ENCODE data around the gene UCHL5.

Gene UCHL5

GRCh38 chr1:193060938-193061337, 1.8 kb upstream of the UCHL5 start:
- TF ChIP-seq REST (IDR thresholded peaks at IDR 0.05; ENCODE audit: insufficient read depth in 1 of 2, low read depth in 2 of 2, low read length in 2 of 2) (no peak), FOXP2 (optimal IDR thresholded peaks at IDR 0.05; ENCODE audit: borderline replicate concordance, extremely low read depth, extremely low read length, insufficient read depth) (no peak), POLR2AphosphoS5 (IDR thresholded peaks at IDR 0.05; ENCODE audit: low read depth, low read length) (no peak), SIN3A (IDR thresholded peaks at IDR 0.05; ENCODE audit: borderline replicate concordance, insufficient read depth, low read length) (no peak), TAF1 (IDR thresholded peaks at IDR 0.05; ENCODE audit: borderline replicate concordance, insufficient read depth, low read length) (no peak)

- TF ChIP-seq POLR2AphosphoS5 (IDR thresholded peaks at IDR 0.05; ENCODE audit: low read depth, low read length), result no peak
- no peak for TF ChIP-seq REST (IDR thresholded peaks at IDR 0.05; ENCODE audit: insufficient read depth in 1 of 2, low read depth in 2 of 2, low read length in 2 of 2)
- TF ChIP-seq SIN3A (IDR thresholded peaks at IDR 0.05; ENCODE audit: borderline replicate concordance, insufficient read depth, low read length), result no peak
Measured at GRCh38 chr1:193060406-193060805, 1.2 kb upstream of the UCHL5 start.

- TF ChIP-seq TAF1 (IDR thresholded peaks at IDR 0.05; ENCODE audit: borderline replicate concordance, insufficient read depth, low read length) (0 out of 2 replicates have a peak, but pooled peaks have one; percentile 45), REST (IDR thresholded peaks at IDR 0.05; ENCODE audit: insufficient read depth in 1 of 2, low read depth in 2 of 2, low read length in 2 of 2) (no peak)
Measured at GRCh38 chr1:193060115-193060403, 899 bp upstream of the UCHL5 start.

GRCh38 chr1:193058529-193059281, 455 bp downstream of the UCHL5 start:
- peak; percentile 57 for TF ChIP-seq POLR2AphosphoS5 (IDR thresholded peaks at IDR 0.05; ENCODE audit: low read depth, low read length)
- no peak for TF ChIP-seq FOXP2 (optimal IDR thresholded peaks at IDR 0.05; ENCODE audit: borderline replicate concordance, extremely low read depth, extremely low read length, insufficient read depth)
- TF ChIP-seq REST (IDR thresholded peaks at IDR 0.05; ENCODE audit: insufficient read depth in 1 of 2, low read depth in 2 of 2, low read length in 2 of 2), result peak in 1 of 2 experiments; percentile 32; a peak in 1 of 4 replicates
- TF ChIP-seq TAF1 (IDR thresholded peaks at IDR 0.05; ENCODE audit: borderline replicate concordance, insufficient read depth, low read length), result peak; percentile 79; the same call in 1 of the 2 replicates
- TF ChIP-seq SIN3A (IDR thresholded peaks at IDR 0.05; ENCODE audit: borderline replicate concordance, insufficient read depth, low read length), result peak; percentile 68; the same call in 1 of the 2 replicates

GRCh38 chr1:193054169-193054675, 4.9 kb downstream of the UCHL5 start:
- no peak for TF ChIP-seq FOXP2 (optimal IDR thresholded peaks at IDR 0.05; ENCODE audit: borderline replicate concordance, extremely low read depth, extremely low read length, insufficient read depth)

Data from PFSK-1 (cell line).